ENCODE measurements around the gene ACAP2.

- TF ChIP-seq PKNOX1 (IDR thresholded peaks at IDR 0.05) (no peak), SUZ12 (IDR thresholded peaks at IDR 0.05) (no peak), CTBP1 (IDR thresholded peaks at IDR 0.05; ENCODE audit: borderline replicate concordance) (no peak), NFRKB (IDR thresholded peaks at IDR 0.05) (no peak), FOXM1 (IDR thresholded peaks at IDR 0.05; ENCODE audit: borderline replicate concordance) (no peak), TARDBP (IDR thresholded peaks at IDR 0.05) (no peak), FOXA1 (IDR thresholded peaks at IDR 0.05) (no peak), SP1 (IDR thresholded peaks at IDR 0.05) (no peak), LEF1 (IDR thresholded peaks at IDR 0.05; ENCODE audit: borderline replicate concordance) (no peak), HDGF (IDR thresholded peaks at IDR 0.05; ENCODE audit: borderline replicate concordance) (no peak), BHLHE40 (IDR thresholded peaks at IDR 0.05; ENCODE audit: borderline replicate concordance) (no peak), L3MBTL2 (conservative IDR thresholded peaks at IDR 0.05) (no peak), ELF4 (IDR thresholded peaks at IDR 0.05) (no peak)
Observed at GRCh38 chr3:195253923-195254432, 188.8 kb downstream of the ACAP2 start.

All from HEK293T (cell line).